Subcutaneous abdominal adipose tissue (tissue), 5 donors: ENCODE measurements around the gene RGS8.

Experiments
- H3K27ac ChIP-seq: one replicate; pipeline ENCODE4 v1.7.0; 2013; ENCODE audit warnings: low read depth, mild to moderate bottlenecking, inconsistent platforms, low read length, moderate library complexity
- H3K27me3 ChIP-seq, 5 donors: one replicate each; pipeline ENCODE4 v1.7.0; 2013; ENCODE audit warnings: low read length in 5 of 5, inconsistent platforms in 1 of 5; ENCODE audit not compliant: control insufficient read depth in 5 of 5, insufficient read depth in 4 of 5
- H3K36me3 ChIP-seq, 5 donors: one replicate each; pipeline ENCODE4 v1.7.0; 2013; ENCODE audit warnings: low read length in 5 of 5; ENCODE audit not compliant: control insufficient read depth in 5 of 5, insufficient read depth in 5 of 5
- H3K4me1 ChIP-seq, 5 donors: one replicate each; pipeline ENCODE4 v1.7.0; 2013; ENCODE audit warnings: low read length in 5 of 5, mild to moderate bottlenecking in 3 of 5, moderate library complexity in 1 of 5; ENCODE audit not compliant: control insufficient read depth in 5 of 5, insufficient read depth in 5 of 5
- H3K4me3 ChIP-seq, 5 donors: one replicate each; pipeline ENCODE4 v1.7.0; 2013; ENCODE audit warnings: low read length in 5 of 5, low read depth in 1 of 5
- H3K9ac ChIP-seq, 5 donors: one replicate each; pipeline ENCODE4 v1.7.0; 2013; ENCODE audit warnings: low read length in 5 of 5, mild to moderate bottlenecking in 4 of 5, moderate library complexity in 3 of 5
- H3K9me3 ChIP-seq, 5 donors: one replicate each; pipeline ENCODE4 v1.7.0; 2013; ENCODE audit warnings: low read length in 5 of 5; ENCODE audit not compliant: control insufficient read depth in 5 of 5
- donor health status: healthy.
- donor health status: healthy.
- donor health status: healthy.
- donor health status: healthy.
- donor health status: healthy.

RGS8 gene

DNA sequence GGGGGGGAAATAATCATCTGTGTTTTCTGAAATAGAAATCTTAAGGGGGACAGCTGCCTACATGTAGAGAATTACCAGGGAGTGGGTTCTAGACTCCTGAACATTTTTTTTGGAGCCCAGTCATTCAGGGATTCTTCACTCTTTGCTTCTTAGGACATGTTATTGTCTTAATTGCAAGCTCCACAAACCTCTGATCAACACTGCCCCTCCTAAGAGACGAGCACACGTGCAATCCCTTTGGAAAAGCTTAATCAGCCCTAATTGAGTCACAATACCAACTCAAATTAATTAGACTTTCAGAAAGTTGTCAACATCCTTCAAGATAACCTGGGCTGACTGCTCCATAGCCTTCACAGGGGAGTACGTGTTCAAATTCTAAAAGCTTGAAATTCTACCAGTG lies 21.4 kb downstream of the RGS8 start:
- peaks cover 0 to 13% (median 0%) of the 10 kb centered on the region in 5 donors for H3K27me3 ChIP-seq
- no peak overlapping the region for H3K9ac ChIP-seq
- H3K4me3 ChIP-seq: no peak overlapping the region
- H3K9me3 ChIP-seq: no peaks in the 10 kb centered on the region
- no peaks in the 10 kb centered on the region for H3K36me3 ChIP-seq
- H3K27ac ChIP-seq: no peak overlapping the region
- H3K4me1 ChIP-seq: no peaks in the 10 kb centered on the region

DNA sequence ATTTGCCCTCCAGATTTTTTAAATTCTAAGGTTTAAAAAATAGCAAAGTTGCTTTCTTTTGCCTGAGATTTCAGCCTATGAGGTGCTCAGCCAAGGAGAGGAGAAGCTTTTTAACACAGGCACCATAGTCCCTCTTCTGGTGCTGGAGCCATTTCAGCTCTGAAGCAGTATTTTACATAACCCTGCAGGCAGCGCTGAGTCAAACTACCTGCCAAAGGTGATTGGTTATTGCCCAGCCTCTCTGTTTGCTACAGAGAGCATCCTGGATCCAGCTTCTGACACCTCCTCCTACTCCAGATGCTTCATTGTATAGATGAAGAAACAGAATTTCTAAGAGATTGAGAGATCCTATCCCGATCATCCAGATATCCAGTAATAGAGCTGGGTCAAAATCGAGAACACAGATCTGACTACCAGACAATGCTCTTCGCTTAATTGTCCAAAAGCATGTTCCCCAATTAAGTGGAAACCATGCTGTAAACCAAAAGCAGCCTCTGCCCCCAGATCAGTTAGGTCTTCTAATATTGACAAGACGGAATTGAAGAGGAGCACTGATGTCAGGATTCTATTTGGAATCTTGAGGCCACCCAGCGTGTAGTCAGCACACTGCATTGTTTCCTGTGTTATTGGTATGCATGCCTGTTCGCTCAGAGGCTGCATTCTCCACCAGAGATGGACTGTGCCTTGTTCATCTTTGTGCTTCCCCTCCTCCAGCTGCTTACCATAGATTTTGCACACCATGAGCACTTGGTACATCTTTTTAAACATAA lies 22.1 kb downstream of the RGS8 start:
- no peak overlapping the region for H3K4me3 ChIP-seq
- H3K27me3 ChIP-seq: peaks cover 0 to 13% (median 0%) of the 10 kb centered on the region in 5 donors
- H3K9me3 ChIP-seq: no peaks in the 10 kb centered on the region
- no peaks in the 10 kb centered on the region for H3K36me3 ChIP-seq
- no peak overlapping the region for H3K9ac ChIP-seq
- H3K4me1 ChIP-seq: no peaks in the 10 kb centered on the region
- H3K27ac ChIP-seq: no peak overlapping the region

GRCh38 chr1:182658055-182658454 lies 26.3 kb downstream of the RGS8 start:
- Histone ChIP-seq H3K4me1 (no peaks in the 10 kb centered on the region), H3K9me3 (no peaks in the 10 kb centered on the region), H3K4me3 (no peak overlapping the region), H3K27ac (no peak overlapping the region), H3K36me3 (no peaks in the 10 kb centered on the region), H3K9ac (no peak overlapping the region), H3K27me3 (peaks cover 0 to 8% (median 0%) of the 10 kb centered on the region in 5 donors)

DNA sequence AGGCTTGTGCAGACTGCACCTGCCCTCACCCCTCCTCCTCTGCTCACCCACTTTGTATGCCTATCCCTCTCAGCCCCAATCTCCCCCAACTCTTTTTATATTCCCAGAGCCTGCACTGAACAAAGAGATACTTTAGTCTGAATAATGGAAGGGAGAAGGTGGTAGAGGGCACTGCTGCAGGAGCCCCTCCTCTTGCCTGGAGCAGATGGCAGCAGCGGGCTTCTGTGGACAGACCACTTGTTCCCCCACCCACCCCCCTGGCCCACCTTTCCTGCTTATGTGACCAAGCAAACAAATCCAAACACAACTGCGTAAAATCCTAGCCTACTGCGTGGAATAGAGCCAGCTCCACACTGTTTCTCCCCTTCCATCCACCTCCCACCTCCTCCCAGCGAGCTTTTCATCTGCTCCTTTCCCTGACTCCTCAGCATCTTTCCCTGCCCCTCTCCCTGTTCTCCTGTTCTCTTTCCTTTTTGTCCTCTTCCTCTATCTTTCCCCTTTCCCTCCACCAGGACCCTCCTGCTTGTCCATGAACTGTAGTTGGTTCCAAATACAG lies 27.5 kb downstream of the RGS8 start:
- peaks cover 0 to 3% (median 0%) of the 10 kb centered on the region in 5 donors for H3K27me3 ChIP-seq
- no peaks in the 10 kb centered on the region for H3K36me3 ChIP-seq
- H3K4me3 ChIP-seq: no peak overlapping the region
- no peaks in the 10 kb centered on the region for H3K9me3 ChIP-seq
- no peaks in the 10 kb centered on the region for H3K4me1 ChIP-seq
- H3K9ac ChIP-seq: no peak overlapping the region
- no peak overlapping the region for H3K27ac ChIP-seq

GRCh38 chr1:182653986-182654385 lies 30.4 kb downstream of the RGS8 start:
- H3K9me3 ChIP-seq: no peaks in the 10 kb centered on the region
- no peaks in the 10 kb centered on the region for H3K36me3 ChIP-seq
- peaks cover 0 to 2% (median 0%) of the 10 kb centered on the region in 5 donors for H3K27me3 ChIP-seq
- H3K27ac ChIP-seq: no peak overlapping the region
- H3K4me1 ChIP-seq: no peaks in the 10 kb centered on the region
- H3K4me3 ChIP-seq: no peak overlapping the region
- no peak overlapping the region for H3K9ac ChIP-seq

DNA sequence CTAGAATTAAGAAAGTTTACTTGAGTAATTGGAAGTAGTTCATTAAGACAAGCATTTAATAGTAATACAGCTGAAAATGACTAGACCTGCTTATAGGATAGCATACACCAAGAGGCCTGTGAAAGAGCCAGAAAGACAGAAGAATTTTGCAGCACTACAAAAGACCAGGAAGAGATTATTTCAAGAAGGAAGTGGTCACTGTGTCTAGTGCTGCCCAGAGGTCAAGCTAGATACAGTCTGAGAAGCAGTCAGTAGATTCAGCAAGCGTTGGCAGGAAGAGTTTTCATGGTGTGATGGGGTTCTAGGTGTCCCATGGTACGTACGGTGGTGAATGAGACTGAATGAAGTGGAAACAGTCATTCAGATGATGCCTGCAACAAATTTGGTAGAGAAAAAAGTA lies 31.5 kb downstream of the RGS8 start:
- H3K36me3 ChIP-seq: no peaks in the 10 kb centered on the region
- H3K27ac ChIP-seq: no peak overlapping the region
- H3K4me1 ChIP-seq: no peaks in the 10 kb centered on the region
- H3K9me3 ChIP-seq: no peaks in the 10 kb centered on the region
- H3K9ac ChIP-seq: no peak overlapping the region
- H3K27me3 ChIP-seq: peaks cover 0 to 2% (median 0%) of the 10 kb centered on the region in 5 donors
- no peak overlapping the region for H3K4me3 ChIP-seq

GRCh38 chr1:182651339-182651724 lies 33.1 kb downstream of the RGS8 start:
- H3K9me3 ChIP-seq: no peaks in the 10 kb centered on the region
- H3K27me3 ChIP-seq: peaks cover 0 to 2% (median 0%) of the 10 kb centered on the region in 5 donors
- H3K27ac ChIP-seq: no peak overlapping the region
- no peaks in the 10 kb centered on the region for H3K4me1 ChIP-seq
- no peak overlapping the region for H3K9ac ChIP-seq
- no peaks in the 10 kb centered on the region for H3K36me3 ChIP-seq
- no peak overlapping the region for H3K4me3 ChIP-seq

DNA sequence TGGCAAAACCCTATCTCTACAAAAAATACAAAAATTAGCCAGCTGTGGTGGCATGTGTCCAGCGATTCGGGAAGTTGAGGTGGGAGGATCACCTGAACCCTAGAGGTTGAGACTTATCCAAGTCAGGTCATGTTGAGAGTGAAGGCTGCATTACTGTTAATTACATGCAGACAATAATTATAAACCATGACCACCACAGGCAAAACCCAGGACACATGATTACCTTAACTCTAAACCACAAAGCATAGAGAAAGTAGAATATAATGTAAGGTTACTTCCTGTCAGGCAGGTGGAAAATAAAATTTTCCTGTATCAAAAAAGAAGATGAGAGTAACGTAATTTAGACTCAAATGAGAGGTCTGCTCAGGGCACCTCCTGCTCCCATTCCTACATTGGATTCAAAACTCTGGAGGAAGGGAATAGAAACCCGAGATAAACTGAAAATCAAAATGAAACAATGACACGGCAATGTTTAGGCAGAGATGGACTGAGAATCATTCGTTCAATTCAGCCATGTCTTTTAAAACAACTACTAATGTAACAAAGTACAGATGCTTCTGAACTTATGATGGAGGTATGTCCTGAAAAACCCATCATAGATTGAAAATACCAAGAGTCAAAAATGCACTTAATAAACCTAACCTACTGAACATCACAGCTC lies 33.6 kb downstream of the RGS8 start:
- Histone ChIP-seq H3K36me3 (no peaks in the 10 kb centered on the region), H3K4me3 (no peak overlapping the region), H3K9me3 (no peaks in the 10 kb centered on the region), H3K9ac (no peak overlapping the region), H3K27me3 (peaks cover 0 to 2% (median 0%) of the 10 kb centered on the region in 5 donors), H3K4me1 (no peaks in the 10 kb centered on the region), H3K27ac (no peak overlapping the region)

DNA sequence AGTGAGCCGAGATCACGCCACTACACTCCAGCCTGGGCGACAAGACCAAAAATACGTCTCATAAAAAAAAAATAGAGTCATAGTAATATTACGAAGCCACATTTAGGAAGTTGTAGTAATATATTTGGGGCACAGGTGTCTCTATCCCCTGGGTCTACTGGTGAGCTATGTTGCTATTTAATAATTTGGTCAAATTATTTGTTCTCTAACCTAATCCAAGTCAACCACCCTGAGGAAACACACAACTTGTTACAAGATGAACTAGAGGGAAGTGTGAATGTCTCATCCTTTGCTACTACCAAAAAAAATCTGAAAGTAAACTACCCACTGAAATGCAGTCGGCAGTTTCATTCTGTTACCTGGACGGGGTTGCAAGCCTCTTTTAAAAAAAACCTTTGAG lies 35.3 kb downstream of the RGS8 start:
- no peaks in the 10 kb centered on the region for H3K9me3 ChIP-seq
- H3K4me1 ChIP-seq: no peaks in the 10 kb centered on the region
- no peaks in the 10 kb centered on the region for H3K27me3 ChIP-seq
- H3K36me3 ChIP-seq: no peaks in the 10 kb centered on the region
- H3K4me3 ChIP-seq: no peak overlapping the region
- H3K9ac ChIP-seq: no peak overlapping the region
- H3K27ac ChIP-seq: no peak overlapping the region

DNA sequence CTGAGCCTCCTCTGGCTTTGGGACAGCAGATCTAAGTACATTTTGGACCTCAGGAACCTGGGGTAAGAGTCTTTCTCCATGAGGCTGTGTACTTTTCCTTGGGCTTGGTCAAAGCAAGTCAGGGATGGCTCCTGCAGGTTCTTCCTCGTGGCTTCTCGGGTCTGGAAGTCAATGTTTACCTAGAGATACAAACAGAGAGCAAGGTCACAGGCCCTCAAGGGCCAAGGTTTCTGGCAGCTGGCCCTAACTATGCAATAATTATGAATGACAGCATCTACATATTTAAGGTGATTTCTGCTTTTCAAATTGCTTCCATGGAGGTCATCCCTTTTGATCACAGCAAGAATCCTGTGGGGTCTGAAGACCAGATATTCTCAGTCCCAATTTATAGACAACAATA lies 37.6 kb downstream of the RGS8 start:
- Histone ChIP-seq H3K27ac (no peak overlapping the region), H3K4me3 (no peak overlapping the region), H3K36me3 (no peaks in the 10 kb centered on the region), H3K27me3 (peaks cover 0 to 3% (median 0%) of the 10 kb centered on the region in 5 donors), H3K4me1 (no peaks in the 10 kb centered on the region), H3K9ac (no peak overlapping the region), H3K9me3 (no peaks in the 10 kb centered on the region)
